Nephron (organoid): ENCODE results near the gene GAS7.
"Not testable (repeated sequence)": the region's sequence is repeated elsewhere in the genome, so short reads cannot be mapped to it uniquely, and the experiment has no call there.

ENCODE experiments used
- H3K27ac Mint-ChIP-seq, 3 experiments: 2 replicates each; pipeline ENCODE4 v1.8.0; 2020; ENCODE audit warnings: mixed read lengths in 3 of 3, mild to moderate bottlenecking in 2 of 3, moderate library complexity in 1 of 3
- H3K27me3 Mint-ChIP-seq: 2 replicates; pipeline ENCODE4 v1.8.0; 2021; ENCODE audit warnings: low read depth, mild to moderate bottlenecking, moderate library complexity, mixed read lengths
- H3K36me3 Mint-ChIP-seq: 2 replicates; pipeline ENCODE4 v1.8.0; 2020; ENCODE audit warnings: low read depth, mixed read lengths
- H3K4me1 Mint-ChIP-seq: 2 replicates; pipeline ENCODE4 v1.8.0; 2020; ENCODE audit warnings: mixed read lengths
- H3K4me3 Mint-ChIP-seq, 3 experiments: 2 replicates each; pipeline ENCODE4 v1.8.0; 2020; ENCODE audit warnings: mild to moderate bottlenecking in 3 of 3, mixed read lengths in 3 of 3, moderate library complexity in 2 of 3
- H3K9me3 Mint-ChIP-seq: 2 replicates; pipeline ENCODE4 v1.8.0; 2020; ENCODE audit warnings: mixed read lengths
- CTCF ChIP-seq, 3 experiments: fragments of 200-600 bp; sonication (generic); IDR thresholded peaks; one replicate each; pipeline ENCODE4 v1.5.0; 2021; ENCODE audit warnings: antibody characterized with exemption in 3 of 3; ENCODE audit not compliant: unreplicated experiment in 3 of 3

GAS7 gene

GRCh38 chr17:10103712-10104111 lies 94.7 kb downstream of the GAS7 start:
- no peak for TF ChIP-seq CTCF (IDR thresholded peaks at IDR 0.05; ENCODE audit: unreplicated experiment in 3 of 3)
- H3K27me3 Mint-ChIP-seq: peaks cover 7% of the 10 kb centered on the region
- no peak overlapping the region for H3K27ac Mint-ChIP-seq
- peaks cover 30% of the 10 kb centered on the region for H3K4me1 Mint-ChIP-seq
- H3K36me3 Mint-ChIP-seq: no peaks in the 10 kb centered on the region
- H3K9me3 Mint-ChIP-seq: no peaks in the 10 kb centered on the region
- H3K4me3 Mint-ChIP-seq: no peak overlapping the region

- no peak for TF ChIP-seq CTCF (IDR thresholded peaks at IDR 0.05; ENCODE audit: unreplicated experiment in 3 of 3)
- Mint-ChIP-seq H3K4me1 (peaks cover 25% of the 10 kb centered on the region), H3K27ac (no peak overlapping the region), H3K27me3 (peaks cover 7% of the 10 kb centered on the region), H3K4me3 (no peak overlapping the region), H3K36me3 (no peaks in the 10 kb centered on the region), H3K9me3 (no peaks in the 10 kb centered on the region)
These were observed 95.6 kb downstream of the GAS7 start for GRCh38 chr17:10102817-10103216.

- no peak overlapping the region for H3K4me3 Mint-ChIP-seq
- TF ChIP-seq CTCF (IDR thresholded peaks at IDR 0.05; ENCODE audit: unreplicated experiment in 3 of 3): no peak
- peak overlapping the region in 2 of 3 experiments; percentile 14 to 43 for H3K27ac Mint-ChIP-seq
- H3K27me3 Mint-ChIP-seq: peaks cover 16% of the 10 kb centered on the region
- H3K36me3 Mint-ChIP-seq: no peaks in the 10 kb centered on the region
- peaks cover 29% of the 10 kb centered on the region for H3K4me1 Mint-ChIP-seq
- no peaks in the 10 kb centered on the region for H3K9me3 Mint-ChIP-seq
These were observed 99.3 kb downstream of the GAS7 start for GRCh38 chr17:10099051-10099571.

- H3K9me3 Mint-ChIP-seq: peaks cover 5% of the 10 kb centered on the region
- TF ChIP-seq CTCF (IDR thresholded peaks at IDR 0.05; ENCODE audit: unreplicated experiment in 3 of 3): no peak
- peaks cover 33% of the 10 kb centered on the region for H3K4me1 Mint-ChIP-seq
- H3K27me3 Mint-ChIP-seq: peaks cover 24% of the 10 kb centered on the region
- no peak overlapping the region for H3K4me3 Mint-ChIP-seq
- H3K36me3 Mint-ChIP-seq: peaks cover 3% of the 10 kb centered on the region
- H3K27ac Mint-ChIP-seq: peak overlapping the region in 2 of 3 experiments; percentile 57 to 85
These were observed 101.8 kb downstream of the GAS7 start for GRCh38 chr17:10096596-10096995.

- Mint-ChIP-seq H3K27me3 (peaks cover 30% of the 10 kb centered on the region), H3K4me1 (peaks cover 39% of the 10 kb centered on the region), H3K27ac (peak overlapping the region in 2 of 3 experiments; percentile 72 to 85)
- not testable (repeated sequence) for H3K4me3 Mint-ChIP-seq, H3K36me3 Mint-ChIP-seq, H3K9me3 Mint-ChIP-seq
These were observed 103.1 kb downstream of the GAS7 start for GRCh38 chr17:10095295-10095694.

- Mint-ChIP-seq H3K9me3 (peaks cover 5% of the 10 kb centered on the region), H3K4me3 (peak overlapping the region in 1 of 3 experiments; percentile 31), H3K27ac (peak overlapping the region in 2 of 3 experiments; percentile 72 to 85), H3K27me3 (peaks cover 31% of the 10 kb centered on the region), H3K4me1 (peaks cover 38% of the 10 kb centered on the region), H3K36me3 (peaks cover 3% of the 10 kb centered on the region)
- no peak for TF ChIP-seq CTCF (IDR thresholded peaks at IDR 0.05; ENCODE audit: unreplicated experiment in 3 of 3)
These were observed 103.6 kb downstream of the GAS7 start for GRCh38 chr17:10094797-10095196.
